Measurements from ENCODE around the gene C17orf114.
A peak's percentile ranks its signal among the peaks of the same experiment; 100 is the strongest.

Gene C17orf114

GRCh38 chr17:4766723-4767122 is 35.4 kb downstream of the C17orf114 start:
- H3K9me3 ChIP-seq, result no peaks in the 10 kb centered on the region
- ATAC-seq (ENCODE audit: insufficient number of reproducible peaks, low FRiP score, low read depth), result no peak
- DNase-seq (ENCODE audit: low spot score), result no peak
- H3K4me1 ChIP-seq (ENCODE audit: control insufficient read depth in 1 of 2, low read depth in 2 of 2), result no peaks in the 10 kb centered on the region
- H3K27me3 ChIP-seq (replicated peaks; ENCODE audit: insufficient read depth), result no peaks in the 10 kb centered on the region
- no peak overlapping the region for H3K27ac ChIP-seq
- H3K36me3 ChIP-seq, result no peaks in the 10 kb centered on the region
- TF ChIP-seq, protein P1, sequence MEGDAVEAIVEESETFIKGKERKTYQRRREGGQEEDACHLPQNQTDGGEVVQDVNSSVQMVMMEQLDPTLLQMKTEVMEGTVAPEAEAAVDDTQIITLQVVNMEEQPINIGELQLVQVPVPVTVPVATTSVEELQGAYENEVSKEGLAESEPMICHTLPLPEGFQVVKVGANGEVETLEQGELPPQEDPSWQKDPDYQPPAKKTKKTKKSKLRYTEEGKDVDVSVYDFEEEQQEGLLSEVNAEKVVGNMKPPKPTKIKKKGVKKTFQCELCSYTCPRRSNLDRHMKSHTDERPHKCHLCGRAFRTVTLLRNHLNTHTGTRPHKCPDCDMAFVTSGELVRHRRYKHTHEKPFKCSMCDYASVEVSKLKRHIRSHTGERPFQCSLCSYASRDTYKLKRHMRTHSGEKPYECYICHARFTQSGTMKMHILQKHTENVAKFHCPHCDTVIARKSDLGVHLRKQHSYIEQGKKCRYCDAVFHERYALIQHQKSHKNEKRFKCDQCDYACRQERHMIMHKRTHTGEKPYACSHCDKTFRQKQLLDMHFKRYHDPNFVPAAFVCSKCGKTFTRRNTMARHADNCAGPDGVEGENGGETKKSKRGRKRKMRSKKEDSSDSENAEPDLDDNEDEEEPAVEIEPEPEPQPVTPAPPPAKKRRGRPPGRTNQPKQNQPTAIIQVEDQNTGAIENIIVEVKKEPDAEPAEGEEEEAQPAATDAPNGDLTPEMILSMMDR (IDR thresholded peaks at IDR 0.05), result no peak
- no peak overlapping the region for H3K4me3 ChIP-seq

DNA sequence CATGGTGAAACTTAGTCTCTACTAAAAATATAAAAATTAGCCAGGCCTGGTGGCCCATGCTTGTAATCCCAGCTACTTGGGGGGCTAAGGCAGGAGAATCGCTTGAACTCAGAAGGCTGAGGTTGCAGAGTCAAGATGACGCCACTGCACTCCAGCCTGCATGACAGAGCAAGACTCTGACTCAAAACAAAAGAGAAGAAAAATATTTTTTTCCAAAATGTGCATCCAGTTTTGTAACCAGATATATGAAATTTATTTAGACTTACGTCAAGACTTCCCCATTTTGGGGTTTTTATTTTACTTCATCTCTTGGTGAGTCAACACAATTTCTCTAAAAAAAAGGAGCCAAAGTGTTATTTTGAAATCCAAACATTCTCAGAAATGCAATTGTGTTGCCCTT is 35.9 kb downstream of the C17orf114 start:
- Histone ChIP-seq H3K27me3 (replicated peaks; ENCODE audit: insufficient read depth) (no peaks in the 10 kb centered on the region), H3K27ac (peak overlapping the region in 1 of 2 donors; percentile 52)
- no peak for ATAC-seq (ENCODE audit: insufficient number of reproducible peaks, low FRiP score, low read depth)

DNA sequence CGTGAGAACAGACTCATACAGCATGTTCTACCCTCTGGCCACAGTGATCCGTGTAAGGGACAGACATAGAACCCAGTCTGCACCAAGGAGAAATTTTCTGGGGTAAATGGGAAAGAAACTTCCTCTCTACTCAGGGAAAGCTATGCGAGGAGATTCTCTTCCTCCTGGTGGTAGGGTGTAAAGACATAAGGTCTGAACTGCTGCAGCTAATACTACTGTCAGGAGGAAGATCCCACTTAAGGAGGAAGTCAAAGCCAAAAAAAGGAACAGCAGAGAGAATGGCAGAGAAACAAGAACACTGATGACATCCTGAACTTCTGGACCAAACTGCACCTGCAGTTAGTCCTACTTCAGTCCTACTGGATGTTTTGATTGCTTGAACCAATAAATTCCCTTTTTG is 37.5 kb downstream of the C17orf114 start:
- no peaks in the 10 kb centered on the region for H3K27me3 ChIP-seq (replicated peaks; ENCODE audit: insufficient read depth)
- ATAC-seq (ENCODE audit: insufficient number of reproducible peaks, low FRiP score, low read depth) (no peak), DNase-seq (ENCODE audit: low spot score) (no peak)
- H3K27ac ChIP-seq, result peak overlapping the region in 1 of 2 donors; percentile 22
- no peaks in the 10 kb centered on the region for H3K4me1 ChIP-seq (ENCODE audit: control insufficient read depth in 1 of 2, low read depth in 2 of 2)
- no peaks in the 10 kb centered on the region for H3K9me3 ChIP-seq
- no peaks in the 10 kb centered on the region for H3K36me3 ChIP-seq
- TF ChIP-seq, protein P1 (IDR thresholded peaks at IDR 0.05), result no peak
- no peak overlapping the region for H3K4me3 ChIP-seq

More for the DNA sequence above, 35.9 kb downstream of the C17orf114 start:
- Histone ChIP-seq H3K4me1 (ENCODE audit: control insufficient read depth in 1 of 2, low read depth in 2 of 2) (no peaks in the 10 kb centered on the region), H3K4me3 (no peak overlapping the region), H3K9me3 (no peaks in the 10 kb centered on the region), H3K36me3 (no peaks in the 10 kb centered on the region)
- no peak for DNase-seq (ENCODE audit: low spot score)
- TF ChIP-seq, protein P1 (IDR thresholded peaks at IDR 0.05), result no peak

DNA sequence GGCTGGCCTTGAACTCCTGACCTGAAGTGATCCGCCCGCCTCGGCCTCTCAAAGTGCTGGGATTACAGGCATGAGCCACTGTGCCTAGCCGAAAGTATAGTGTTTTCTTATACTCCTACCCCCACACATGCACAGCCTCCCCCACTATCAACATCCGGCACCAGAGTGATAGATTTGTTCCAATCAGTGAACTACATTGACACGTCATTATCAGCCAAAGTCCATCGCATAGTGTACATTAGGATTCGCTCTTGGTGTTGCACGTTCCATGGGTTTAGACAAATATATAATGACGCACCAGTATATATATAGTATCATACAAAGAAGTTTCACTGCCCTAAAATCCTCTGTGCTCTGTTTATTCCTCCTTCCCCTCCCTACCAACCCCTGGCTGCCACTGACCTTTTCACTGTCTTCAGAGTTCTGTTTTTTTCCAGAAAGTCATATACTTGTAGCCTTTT is 42.3 kb downstream of the C17orf114 start:
- ATAC-seq (ENCODE audit: insufficient number of reproducible peaks, low FRiP score, low read depth) (no peak), DNase-seq (ENCODE audit: low spot score) (no peak)
- Histone ChIP-seq H3K4me1 (ENCODE audit: control insufficient read depth in 1 of 2, low read depth in 2 of 2) (no peaks in the 10 kb centered on the region), H3K27ac (no peak overlapping the region), H3K9me3 (no peaks in the 10 kb centered on the region), H3K27me3 (replicated peaks; ENCODE audit: insufficient read depth) (no peaks in the 10 kb centered on the region), H3K36me3 (no peaks in the 10 kb centered on the region), H3K4me3 (no peak overlapping the region)
- TF ChIP-seq, protein P1 (IDR thresholded peaks at IDR 0.05), result no peak

- H3K27me3 ChIP-seq (replicated peaks; ENCODE audit: insufficient read depth), result no peaks in the 10 kb centered on the region
- DNase-seq (ENCODE audit: low spot score) (no peak), ATAC-seq (ENCODE audit: insufficient number of reproducible peaks, low FRiP score, low read depth) (no peak)
- TF ChIP-seq, protein P1 (IDR thresholded peaks at IDR 0.05), result no peak
- no peak overlapping the region for H3K4me3 ChIP-seq
- no peaks in the 10 kb centered on the region for H3K4me1 ChIP-seq (ENCODE audit: control insufficient read depth in 1 of 2, low read depth in 2 of 2)
- no peak overlapping the region for H3K27ac ChIP-seq
- H3K36me3 ChIP-seq, result no peaks in the 10 kb centered on the region
- no peaks in the 10 kb centered on the region for H3K9me3 ChIP-seq
Observed at GRCh38 chr17:4753392-4753791, 48.7 kb downstream of the C17orf114 start.
